ENCODE data around the gene PLPP2.
A peak's percentile ranks its signal among the peaks of the same experiment; 100 is the strongest.

DNA sequence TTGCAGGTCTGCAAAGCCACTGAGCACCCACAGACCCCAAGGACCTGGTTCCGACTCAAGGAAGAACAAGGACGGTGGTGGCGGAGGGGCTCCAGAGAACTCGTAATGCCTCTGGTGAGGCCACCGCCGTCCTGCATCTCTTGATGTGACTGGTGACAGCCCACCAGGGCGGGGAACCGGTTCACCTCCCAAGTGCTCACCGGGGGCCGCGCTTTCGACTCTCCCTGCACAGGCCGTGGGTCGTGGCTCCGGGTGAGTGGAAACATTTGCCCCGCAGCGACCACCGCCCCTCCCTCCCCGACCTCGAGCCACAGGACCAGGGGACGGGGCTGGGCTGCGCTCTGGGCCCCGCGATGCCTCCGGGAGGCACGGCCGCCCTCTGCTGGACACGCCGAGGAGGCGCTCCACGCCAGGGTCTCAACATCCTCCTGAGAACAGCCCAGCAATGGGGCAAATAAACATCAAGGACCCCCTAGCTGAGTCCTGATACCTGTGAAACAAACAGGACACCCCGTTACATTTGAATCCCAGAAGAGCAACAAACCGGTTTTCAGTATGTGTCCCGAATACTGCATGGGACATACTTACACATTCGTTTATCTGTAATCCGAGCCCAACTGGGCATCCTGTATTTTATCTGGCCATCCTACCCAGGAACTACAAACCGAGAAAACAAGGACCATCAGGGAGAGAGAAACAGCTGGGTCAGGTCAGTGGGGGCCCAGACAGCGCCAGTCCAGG is 3.9 kb upstream of the PLPP2 start:
- TF ChIP-seq, protein P1, sequence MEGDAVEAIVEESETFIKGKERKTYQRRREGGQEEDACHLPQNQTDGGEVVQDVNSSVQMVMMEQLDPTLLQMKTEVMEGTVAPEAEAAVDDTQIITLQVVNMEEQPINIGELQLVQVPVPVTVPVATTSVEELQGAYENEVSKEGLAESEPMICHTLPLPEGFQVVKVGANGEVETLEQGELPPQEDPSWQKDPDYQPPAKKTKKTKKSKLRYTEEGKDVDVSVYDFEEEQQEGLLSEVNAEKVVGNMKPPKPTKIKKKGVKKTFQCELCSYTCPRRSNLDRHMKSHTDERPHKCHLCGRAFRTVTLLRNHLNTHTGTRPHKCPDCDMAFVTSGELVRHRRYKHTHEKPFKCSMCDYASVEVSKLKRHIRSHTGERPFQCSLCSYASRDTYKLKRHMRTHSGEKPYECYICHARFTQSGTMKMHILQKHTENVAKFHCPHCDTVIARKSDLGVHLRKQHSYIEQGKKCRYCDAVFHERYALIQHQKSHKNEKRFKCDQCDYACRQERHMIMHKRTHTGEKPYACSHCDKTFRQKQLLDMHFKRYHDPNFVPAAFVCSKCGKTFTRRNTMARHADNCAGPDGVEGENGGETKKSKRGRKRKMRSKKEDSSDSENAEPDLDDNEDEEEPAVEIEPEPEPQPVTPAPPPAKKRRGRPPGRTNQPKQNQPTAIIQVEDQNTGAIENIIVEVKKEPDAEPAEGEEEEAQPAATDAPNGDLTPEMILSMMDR (IDR thresholded peaks at IDR 0.05) = peak in 5 of 6 experiments; percentile 30 to 76 (median 52)
- no peak for TF ChIP-seq POLR2A (IDR thresholded peaks at IDR 0.05)
